OCI-LY1 (cell line): ENCODE data around the gene PKD2.

Experiments used
- H2AFZ ChIP-seq: fragments of 200-600 bp; sonication (generic), shearing (Covaris generic); 2 replicates; pipeline ENCODE4 v1.6.0; 2014; ENCODE audit warnings: antibody characterized with exemption, mild to moderate bottlenecking, low read length
- H3F3A ChIP-seq: fragments of 200-600 bp; sonication (generic), shearing (Covaris generic); 2 replicates; pipeline ENCODE4 v1.6.0; 2014; ENCODE audit warnings: mild to moderate bottlenecking, antibody characterized with exemption, low read length, moderate library complexity; ENCODE audit not compliant: insufficient read depth
- H3K27ac ChIP-seq: fragments of 200-600 bp; sonication (generic); 2 replicates; pipeline ENCODE4 v1.5.1; 2014; ENCODE audit warnings: low read length, mixed run types, mild to moderate bottlenecking, low read depth; ENCODE audit not compliant: poor library complexity, severe bottlenecking
- H3K27me3 ChIP-seq: fragments of 200-600 bp; sonication (generic); 2 replicates; pipeline ENCODE4 v1.6.0; 2014; ENCODE audit warnings: antibody characterized with exemption, mild to moderate bottlenecking, low read length, moderate library complexity; ENCODE audit not compliant: insufficient read depth
- H3K36me3 ChIP-seq: fragments of 200-600 bp; sonication (generic); 2 replicates; pipeline ENCODE4 v1.6.1; 2014; ENCODE audit warnings: mild to moderate bottlenecking, antibody characterized with exemption, low read length, moderate library complexity, mixed read lengths; ENCODE audit not compliant: insufficient read depth
- H3K4me1 ChIP-seq: fragments of 200-600 bp; sonication (generic); 2 replicates; pipeline ENCODE4 v1.5.1; 2014; ENCODE audit warnings: mild to moderate bottlenecking, low read length, moderate library complexity; ENCODE audit not compliant: insufficient read depth, severe bottlenecking
- H3K4me2 ChIP-seq: fragments of 200-600 bp; sonication (generic), shearing (Covaris generic); 2 replicates; pipeline ENCODE4 v1.6.1; 2014; ENCODE audit warnings: low read length
- H3K4me3 ChIP-seq: fragments of 200-600 bp; sonication (generic); 2 replicates; pipeline ENCODE4 v1.5.1; 2014; ENCODE audit warnings: low read length, low read depth, mild to moderate bottlenecking, mixed read lengths; ENCODE audit not compliant: poor library complexity, severe bottlenecking
- H3K79me2 ChIP-seq: fragments of 200-600 bp; shearing (Covaris generic); 2 replicates; pipeline ENCODE4 v1.6.1; 2016; ENCODE audit warnings: mixed run types, low read length, mixed read lengths; ENCODE audit not compliant: insufficient read depth
- H3K9ac ChIP-seq: fragments of 200-600 bp; sonication (generic), shearing (Covaris generic); 2 replicates; pipeline ENCODE4 v1.6.1; 2014; ENCODE audit warnings: mild to moderate bottlenecking, low read length, mixed read lengths
- H3K9me2 ChIP-seq: fragments of 200-600 bp; sonication (generic), shearing (Covaris generic); 2 replicates; pipeline ENCODE4 v1.6.1; 2014; ENCODE audit warnings: low read depth, mild to moderate bottlenecking, low read length, mixed read lengths
- H3K9me3 ChIP-seq: fragments of 200-600 bp; shearing (Covaris generic); 2 replicates; pipeline ENCODE4 v1.6.1; 2014; ENCODE audit warnings: low read length, mixed read lengths
- H4K20me1 ChIP-seq: fragments of 200-600 bp; sonication (generic), shearing (Covaris generic); 2 replicates; pipeline ENCODE4 v1.6.0; 2016; ENCODE audit warnings: mild to moderate bottlenecking, low read length; ENCODE audit not compliant: insufficient read depth
- CTCF ChIP-seq: fragments of 200-600 bp; sonication (generic), shearing (Covaris generic); IDR thresholded peaks from 2 replicates; pipeline ENCODE4 v1.5.1; 2017; ENCODE audit warnings: mild to moderate bottlenecking, antibody characterized with exemption, low read length, moderate library complexity, mixed read lengths
- EZH2 ChIP-seq: fragments of 200-600 bp; sonication (generic), shearing (Covaris generic); IDR thresholded peaks from 2 replicates; pipeline ENCODE4 v1.8.0; 2017; ENCODE audit warnings: borderline replicate concordance, mixed run types, mild to moderate bottlenecking, antibody characterized with exemption, low read length, moderate library complexity, mixed read lengths

Gene PKD2

DNA sequence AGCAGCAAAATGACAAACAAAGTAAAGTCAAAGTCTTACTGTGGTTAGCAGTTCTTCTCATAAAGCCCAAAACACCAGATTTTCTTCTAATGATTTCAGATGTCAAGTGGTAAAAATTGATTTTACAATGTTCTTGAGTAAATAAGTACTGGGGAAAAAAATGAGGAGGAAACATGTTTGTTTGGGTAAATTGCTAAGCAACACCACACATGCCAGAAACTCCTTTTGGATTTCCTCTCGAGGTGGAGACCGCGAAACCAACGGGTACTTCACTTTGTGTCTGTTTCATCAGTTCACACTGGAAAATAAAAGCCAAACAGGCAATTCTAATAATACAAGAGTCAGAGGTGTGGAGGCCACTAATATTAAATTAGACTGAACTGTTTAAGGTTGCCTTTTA, 4.6 kb upstream of the PKD2 start:
- no peak overlapping the region for H3K27ac ChIP-seq
- no peak overlapping the region for H3K4me3 ChIP-seq
- TF ChIP-seq CTCF, result no peak
- TF ChIP-seq EZH2, result no peak

GRCh38 chr4:88003261-88003660, 4.2 kb upstream of the PKD2 start:
- TF ChIP-seq EZH2, result no peak
- no peak for TF ChIP-seq CTCF
- no peaks in the 10 kb centered on the region for H3F3A ChIP-seq

More for the DNA sequence above, 4.6 kb upstream of the PKD2 start:
- no peaks in the 10 kb centered on the region for H3K4me1 ChIP-seq
- no peaks in the 10 kb centered on the region for H3K9me3 ChIP-seq
- H4K20me1 ChIP-seq, result no peaks in the 10 kb centered on the region
- H3K79me2 ChIP-seq, result no peaks in the 10 kb centered on the region
- H3F3A ChIP-seq, result no peaks in the 10 kb centered on the region
- no peak overlapping the region for H3K9ac ChIP-seq
- no peak overlapping the region for H2AFZ ChIP-seq
- no peaks in the 10 kb centered on the region for H3K27me3 ChIP-seq
- H3K9me2 ChIP-seq, result no peaks in the 10 kb centered on the region
- no peak overlapping the region for H3K4me2 ChIP-seq
- no peaks in the 10 kb centered on the region for H3K36me3 ChIP-seq

GRCh38 chr4:88005076-88005475, 2.4 kb upstream of the PKD2 start:
- no peak overlapping the region for H3K4me2 ChIP-seq
- no peaks in the 10 kb centered on the region for H3K9me3 ChIP-seq
- H3K36me3 ChIP-seq, result no peaks in the 10 kb centered on the region
- H3K27ac ChIP-seq, result no peak overlapping the region
- H4K20me1 ChIP-seq, result no peaks in the 10 kb centered on the region
- H3K9me2 ChIP-seq, result no peaks in the 10 kb centered on the region
- no peak overlapping the region for H2AFZ ChIP-seq
- no peak overlapping the region for H3K9ac ChIP-seq
- H3K79me2 ChIP-seq, result no peaks in the 10 kb centered on the region
- no peaks in the 10 kb centered on the region for H3K27me3 ChIP-seq
- H3K4me1 ChIP-seq, result no peaks in the 10 kb centered on the region
- TF ChIP-seq EZH2 (no peak), CTCF (no peak)
- H3F3A ChIP-seq, result no peaks in the 10 kb centered on the region
- no peak overlapping the region for H3K4me3 ChIP-seq

More at GRCh38 chr4:88003261-88003660, 4.2 kb upstream of the PKD2 start:
- no peak overlapping the region for H3K4me2 ChIP-seq
- H2AFZ ChIP-seq, result no peak overlapping the region
- H3K9ac ChIP-seq, result no peak overlapping the region
- no peak overlapping the region for H3K27ac ChIP-seq
- H4K20me1 ChIP-seq, result no peaks in the 10 kb centered on the region
- no peaks in the 10 kb centered on the region for H3K79me2 ChIP-seq
- no peaks in the 10 kb centered on the region for H3K36me3 ChIP-seq
- no peak overlapping the region for H3K4me3 ChIP-seq
- no peaks in the 10 kb centered on the region for H3K4me1 ChIP-seq
- no peaks in the 10 kb centered on the region for H3K9me3 ChIP-seq
- no peaks in the 10 kb centered on the region for H3K27me3 ChIP-seq
- H3K9me2 ChIP-seq, result no peaks in the 10 kb centered on the region
